ENCODE measurements around the gene CXCL5.

- TF ChIP-seq CTCF (conservative IDR thresholded peaks at IDR 0.05) (no peak), ZFX (IDR thresholded peaks at IDR 0.05) (no peak)
Observed at GRCh38 chr4:73989031-73989430, 9.4 kb downstream of the CXCL5 start.

All from C4-2B (cell line).